Sciatic nerve (tissue), 2 donors: ENCODE data around the gene ZNF618. TPM values are rescaled to one million over a fixed set of nuclear protein-coding genes. Genes with fewer than 3 reads are reported as not detected.

Experiments used
- ATAC-seq: fragments of 200-7000 bp; cut with Tn5 transposase; one replicate; pipeline ENCODE4 v1.9.1; 2020; ENCODE audit warnings: mild to moderate bottlenecking, moderate library complexity
- DNase-seq: peaks from one replicate; pipeline ENCODE4 v3.0.0-alpha.2; 2020; ENCODE audit warnings: low spot score
- intact Hi-C: fragments of 100-400 bp; cut with DNase I; formaldehyde crosslinking; loops from one replicate; pipeline ENCODE4 v1.14.2; 2022
- total RNA-seq: library from RNA; stranded (reverse); fragmentation: NEBNext Ultra II Directional; extraction: Animal tissue kit (Norgen Biotek cat#: 25700); gene quantifications from one replicate; pipeline ENCODE4 v1.2.1, GENCODE V29; 2021
- donor health status: DM: no; HTN: no; CAD: no.
- donor health status: DM: no; HTN: no; CAD: no.

ZNF618 gene
- total RNA-seq, 1 donor from 2014 or later: 15.5 TPM

DNA sequence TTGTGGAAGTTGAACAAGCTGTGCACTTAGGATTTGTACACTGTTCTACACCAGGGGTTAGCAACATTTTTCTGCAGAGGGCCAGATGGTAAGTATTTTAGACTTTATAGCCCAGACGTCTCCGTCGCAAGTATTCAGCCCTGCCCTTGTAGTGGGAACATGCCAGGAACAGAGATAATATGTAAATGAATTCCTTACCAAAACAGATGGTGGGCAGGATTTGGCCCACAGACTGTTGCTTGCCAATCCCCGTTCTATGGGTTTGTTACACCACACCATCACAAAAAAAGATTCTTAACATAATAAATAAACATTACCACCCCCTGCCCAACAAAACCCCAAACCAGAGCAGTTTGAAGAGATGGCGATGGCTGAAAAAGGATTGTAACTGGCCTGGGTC is 127.6 kb downstream of the ZNF618 start:
- intact Hi-C loops: no loop called here
- ATAC-seq (no peak), DNase-seq (peak; percentile 22)

- DNase-seq: peak; percentile 76
- intact Hi-C loops: no loop called here
- peak; percentile 82 for ATAC-seq
Measured at GRCh38 chr9:114004221-114004716, 128.2 kb downstream of the ZNF618 start.

DNA sequence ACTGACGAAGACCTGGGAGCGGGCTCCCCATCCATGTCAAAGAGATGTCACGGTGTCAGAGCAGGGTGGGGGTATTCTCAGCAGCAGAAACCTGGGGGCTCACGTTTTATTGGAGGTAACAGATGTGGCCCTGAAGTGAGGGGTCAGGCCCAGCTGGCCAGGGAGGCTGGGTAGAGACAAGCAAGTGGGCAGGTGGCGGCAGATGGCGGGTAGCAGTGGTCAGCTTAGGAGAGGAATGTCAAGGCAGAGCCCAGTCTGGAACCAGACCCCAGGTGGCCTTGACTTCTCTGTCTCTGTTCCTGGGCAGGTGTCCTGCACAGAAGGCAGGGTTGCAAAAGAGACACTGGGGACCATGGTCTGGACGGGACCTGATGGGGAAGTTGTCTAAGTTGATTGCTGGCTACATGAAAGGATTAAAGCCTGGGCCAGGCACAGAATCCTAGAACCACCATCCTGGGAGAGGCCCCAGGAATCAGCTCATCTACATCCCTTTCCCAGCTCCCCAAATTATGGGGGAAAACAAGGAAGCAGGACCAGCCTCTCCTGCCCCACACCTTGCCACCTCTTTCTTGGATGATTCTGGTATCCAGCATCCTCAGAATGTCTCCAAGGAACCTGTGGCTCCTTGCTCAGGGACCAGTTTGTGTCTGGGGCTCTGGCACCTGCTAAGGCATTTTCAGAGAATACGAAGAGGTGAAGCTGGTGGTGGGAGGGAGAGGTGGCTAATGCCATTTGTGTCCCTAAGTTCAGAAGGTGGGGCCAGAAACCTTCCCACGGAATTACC is 129.5 kb downstream of the ZNF618 start:
- ATAC-seq (no peak), DNase-seq (peak; percentile 31)
- intact Hi-C loops: no loop called here

GRCh38 chr9:114006155-114006550 is 130.0 kb downstream of the ZNF618 start:
- intact Hi-C loops: no loop called here
- ATAC-seq (no peak), DNase-seq (peak; percentile 26)

DNA sequence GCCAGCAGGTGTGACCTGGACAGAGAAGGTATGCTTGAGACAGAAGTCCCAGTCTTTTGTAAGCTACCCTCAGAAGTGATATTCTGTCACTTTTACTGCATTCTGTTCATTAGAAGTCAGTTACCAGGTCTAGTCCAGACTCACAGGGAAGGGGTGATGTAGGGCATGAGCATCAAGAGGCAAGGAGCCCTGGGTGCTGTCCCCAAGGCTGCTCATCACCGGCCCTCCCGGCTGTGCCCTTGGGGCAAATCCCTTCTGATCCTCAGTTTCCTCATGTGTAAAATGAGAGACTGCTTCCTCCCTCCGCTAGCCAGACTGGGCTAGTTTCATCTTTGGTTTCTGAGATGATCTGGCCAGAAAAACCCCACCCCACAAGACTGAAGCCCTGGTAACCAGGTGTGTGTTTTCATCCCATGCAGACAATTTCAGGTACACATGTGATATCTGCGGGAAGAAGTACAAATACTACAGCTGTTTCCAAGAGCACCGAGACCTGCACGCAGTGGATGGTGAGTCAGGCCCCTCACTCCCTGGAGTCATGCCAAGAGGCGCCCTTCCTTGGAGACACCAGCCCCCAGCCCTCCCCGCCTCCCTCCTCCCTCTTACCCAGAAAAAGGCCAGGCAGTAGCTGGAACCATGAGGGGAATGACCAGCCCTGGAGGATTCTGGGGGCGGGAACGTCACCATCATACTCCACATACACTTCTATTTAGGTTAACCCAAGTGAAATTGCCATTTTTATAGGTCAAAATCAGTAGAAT is 131.0 kb downstream of the ZNF618 start:
- DNase-seq (peak; percentile 60), ATAC-seq (no peak)
- intact Hi-C loops: no loop called here

- ATAC-seq (no peak), DNase-seq (peak; percentile 49)
- intact Hi-C loops: no loop called here
Measured at GRCh38 chr9:114007991-114008666, 132.0 kb downstream of the ZNF618 start.

GRCh38 chr9:114008667-114009410 is 132.7 kb downstream of the ZNF618 start:
- ATAC-seq (no peak), DNase-seq (peak; percentile 14)
- intact Hi-C loops: no loop called here

DNA sequence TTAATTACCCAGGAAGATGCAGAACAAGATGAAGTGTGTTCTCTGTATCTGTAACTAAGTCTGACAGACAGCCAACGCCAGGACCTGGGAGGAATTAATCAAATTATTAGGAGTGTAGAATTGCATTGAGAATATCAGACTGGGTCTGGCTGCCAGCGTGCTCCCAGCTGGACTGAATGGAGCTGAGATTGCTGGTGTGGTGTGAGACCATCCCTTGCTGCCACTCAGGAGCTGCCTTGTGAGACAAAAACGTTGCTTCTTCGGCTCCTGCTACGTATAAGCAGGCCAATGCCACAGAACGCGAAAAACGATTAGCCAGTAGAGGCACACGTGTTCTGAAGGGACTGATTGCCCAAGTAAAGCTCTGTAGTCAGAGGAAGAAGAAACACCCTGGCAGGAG is 135.2 kb downstream of the ZNF618 start:
- no peak for ATAC-seq
- DNase-seq: peak; percentile 7
- intact Hi-C loops: no loop called here

DNA sequence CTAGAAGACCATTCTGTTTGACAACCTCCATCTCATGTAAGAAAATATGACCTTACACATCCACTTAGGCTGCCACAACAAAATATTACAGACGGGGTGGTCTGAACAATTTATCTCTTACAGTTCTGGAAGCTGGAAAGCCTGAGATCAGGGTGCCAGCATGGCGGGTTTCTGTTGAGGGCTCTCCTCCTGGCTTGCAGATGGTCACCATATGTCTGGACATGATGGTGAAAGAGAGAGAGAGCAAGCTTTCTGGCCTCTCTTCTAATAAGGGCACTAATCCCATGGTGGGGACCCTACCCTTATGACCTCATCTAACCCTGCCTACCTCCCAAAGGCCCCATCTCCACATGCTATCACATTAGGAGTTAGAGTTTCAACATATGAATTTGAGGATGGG is 136.0 kb downstream of the ZNF618 start:
- intact Hi-C loops: no loop called here
- DNase-seq (no peak), ATAC-seq (no peak)

DNA sequence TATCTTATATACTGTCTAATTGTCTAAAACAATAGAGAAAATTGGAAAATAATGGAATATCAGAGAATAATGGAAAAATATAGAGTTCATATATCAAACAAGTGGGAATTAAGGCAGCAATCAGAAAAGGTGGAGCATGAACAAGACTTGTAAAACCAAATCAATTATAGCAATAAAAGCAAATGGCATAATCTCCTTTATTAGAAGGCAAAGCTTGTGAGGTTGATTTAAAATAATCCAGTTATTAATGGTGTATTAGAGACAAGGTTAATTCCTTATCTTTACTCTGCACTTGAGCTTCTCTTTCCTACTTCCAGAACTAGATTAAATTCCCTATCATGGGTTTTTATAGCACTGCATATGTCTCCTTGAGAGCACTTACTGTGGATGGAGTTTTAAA is 137.9 kb downstream of the ZNF618 start:
- ATAC-seq (no peak), DNase-seq (no peak)
- intact Hi-C loops: no loop called here

GRCh38 chr9:114015607-114016006 is 139.5 kb downstream of the ZNF618 start:
- ATAC-seq (no peak), DNase-seq (no peak)
- intact Hi-C loops: no loop called here

GRCh38 chr9:114016101-114016500 is 140.0 kb downstream of the ZNF618 start:
- intact Hi-C loops: no loop called here
- DNase-seq (no peak), ATAC-seq (no peak)

DNA sequence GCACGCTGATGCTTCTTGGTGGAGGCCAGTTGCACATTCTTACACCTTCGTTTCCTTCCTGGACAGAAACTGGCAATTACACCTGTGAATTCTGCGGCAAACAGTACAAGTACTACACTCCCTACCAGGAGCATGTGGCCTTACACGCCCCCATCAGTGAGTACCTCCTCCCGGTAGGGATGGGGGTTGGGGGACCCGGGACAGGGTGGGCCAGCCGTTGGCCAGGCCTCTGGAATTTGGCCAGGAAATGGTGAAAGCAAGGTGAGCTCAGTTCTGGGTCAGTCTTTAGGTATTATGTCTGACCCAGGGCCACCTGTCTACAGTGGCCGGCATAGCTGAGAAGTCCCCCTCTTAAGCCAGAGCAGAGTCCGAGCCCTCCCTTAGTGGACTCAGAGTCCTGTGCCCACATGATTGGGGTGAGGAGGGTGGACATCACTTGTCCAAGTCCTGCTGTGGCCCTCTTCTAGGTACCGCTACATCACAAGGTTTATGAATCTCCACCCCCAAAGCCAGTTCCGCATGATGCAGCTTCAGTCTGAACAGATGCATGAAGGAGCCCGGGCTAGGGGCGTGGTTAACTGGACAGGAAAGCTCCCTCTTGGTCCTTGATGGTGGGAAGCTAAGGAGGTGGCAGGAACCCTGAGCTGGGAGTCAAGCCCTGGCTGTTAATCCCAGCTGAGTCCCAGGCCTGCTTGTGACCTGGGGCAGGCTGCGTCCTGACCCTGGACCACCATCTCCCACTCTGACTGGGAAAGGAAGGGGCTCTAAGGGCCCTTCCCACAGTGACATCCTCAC is 140.7 kb downstream of the ZNF618 start:
- peak; percentile 50 for DNase-seq
- ATAC-seq: no peak
- intact Hi-C loops: no loop called here

- ATAC-seq: no peak
- no peak for DNase-seq
- intact Hi-C loops: no loop called here
Measured at GRCh38 chr9:114017741-114018715, 141.9 kb downstream of the ZNF618 start.

DNA sequence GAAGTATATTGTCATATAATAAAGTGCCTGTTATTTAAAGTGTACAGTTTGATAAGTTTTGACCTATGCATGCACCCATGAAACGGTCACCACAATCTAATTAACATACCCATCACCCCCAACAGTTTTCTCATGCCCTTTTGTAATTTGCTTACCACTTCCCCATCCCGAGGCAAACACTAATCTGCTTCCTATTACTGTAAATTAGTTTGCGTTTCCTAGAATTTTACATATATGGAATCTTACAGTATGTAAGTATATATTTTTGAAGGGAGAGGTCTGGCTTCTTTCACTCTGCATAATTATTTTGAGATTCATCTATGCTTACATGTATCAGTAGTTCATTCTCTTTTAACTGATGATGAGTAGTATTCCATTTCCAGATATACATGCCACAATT is 145.5 kb downstream of the ZNF618 start:
- no peak for DNase-seq
- intact Hi-C loops: no loop called here
- ATAC-seq: no peak

DNA sequence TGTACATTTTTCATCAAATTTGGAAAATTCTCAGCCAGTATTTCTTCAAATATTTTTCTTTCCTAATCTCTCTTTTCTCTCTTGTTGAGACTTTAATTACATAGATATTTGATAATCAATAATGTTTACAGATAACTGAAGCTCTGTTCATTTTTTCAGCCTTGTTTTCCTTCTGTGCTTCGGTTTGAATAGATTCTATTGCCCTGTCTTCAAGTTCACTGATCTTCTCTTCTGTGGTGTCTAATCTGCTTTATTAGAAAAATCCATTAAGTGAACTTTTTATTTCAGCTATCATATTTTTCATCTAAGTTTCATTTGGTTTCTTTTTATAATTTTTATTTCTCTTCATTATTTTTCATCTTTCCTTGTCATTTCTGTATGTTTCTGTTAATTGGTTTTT is 147.9 kb downstream of the ZNF618 start:
- intact Hi-C loops: no loop called here
- DNase-seq: no peak
- ATAC-seq: no peak

DNA sequence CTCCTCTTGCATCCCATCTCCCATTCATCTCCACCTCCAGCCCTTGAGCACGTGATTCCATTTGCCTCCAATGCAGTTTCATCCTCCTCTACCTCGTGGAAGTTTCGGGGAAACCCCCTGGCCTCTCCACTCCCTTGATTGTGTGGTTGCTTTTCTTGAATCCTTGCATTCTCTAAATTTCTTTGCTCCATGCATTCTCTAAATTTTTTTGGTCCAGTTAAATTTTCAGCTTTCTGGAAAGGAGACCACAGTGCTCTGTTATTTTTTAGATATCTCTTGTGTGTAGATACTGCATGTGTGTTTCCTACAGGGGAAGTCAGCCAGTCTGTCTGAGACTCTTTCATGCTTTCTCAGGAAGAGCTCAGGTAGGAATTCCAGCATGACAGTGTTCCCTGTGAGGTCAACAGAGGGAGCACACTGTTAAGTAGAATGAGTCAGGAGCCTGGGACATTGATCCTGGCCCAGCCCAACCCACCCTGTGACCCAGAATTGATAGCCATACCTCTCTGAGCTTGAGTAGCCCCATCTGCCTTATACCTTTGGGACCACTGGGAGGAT is 149.2 kb downstream of the ZNF618 start:
- ATAC-seq: no peak
- DNase-seq: no peak
- intact Hi-C loops: no loop called here
